GM18873 (cell line): ENCODE measurements around the gene NEUROD6.

Experiments
- ATAC-seq: cut with Tn5 transposase; IDR thresholded peaks from one replicate; pipeline ENCODE4 v1.9.1; 2021; ENCODE audit warnings: mild to moderate bottlenecking, moderate library complexity, moderate number of reproducible peaks; ENCODE audit not compliant: unreplicated experiment, low FRiP score

Gene NEUROD6

GRCh38 chr7:31340603-31341002 lies at the start of gene NEUROD6:
Gene NEUROD6 (minus strand): TSS chr7:31340726. CDS start chr7:31339268, 1,458 bp downstream.
- ATAC-seq = no peak

DNA sequence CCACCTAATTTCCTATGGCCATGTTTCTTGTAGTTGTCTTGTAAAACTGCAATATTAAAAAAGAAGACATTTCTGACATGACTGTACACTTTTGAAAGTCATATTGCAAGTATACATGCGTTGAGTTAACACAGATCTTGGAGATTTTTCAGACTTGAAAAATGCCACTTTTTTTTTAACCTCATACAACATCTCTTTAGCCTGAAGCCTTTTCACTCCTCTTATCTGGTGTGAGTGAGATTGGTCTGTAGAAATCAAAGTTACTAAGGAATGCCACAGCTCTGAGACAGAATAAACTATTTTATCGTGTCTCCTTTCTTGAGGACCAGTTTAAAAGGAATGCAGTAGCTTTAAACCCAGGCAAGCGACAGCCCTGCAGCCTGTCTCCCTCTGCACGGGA lies 43.9 kb upstream of the NEUROD6 start:
- no peak for ATAC-seq

GRCh38 chr7:31382722-31383121 lies 42.2 kb upstream of the NEUROD6 start:
- no peak for ATAC-seq

DNA sequence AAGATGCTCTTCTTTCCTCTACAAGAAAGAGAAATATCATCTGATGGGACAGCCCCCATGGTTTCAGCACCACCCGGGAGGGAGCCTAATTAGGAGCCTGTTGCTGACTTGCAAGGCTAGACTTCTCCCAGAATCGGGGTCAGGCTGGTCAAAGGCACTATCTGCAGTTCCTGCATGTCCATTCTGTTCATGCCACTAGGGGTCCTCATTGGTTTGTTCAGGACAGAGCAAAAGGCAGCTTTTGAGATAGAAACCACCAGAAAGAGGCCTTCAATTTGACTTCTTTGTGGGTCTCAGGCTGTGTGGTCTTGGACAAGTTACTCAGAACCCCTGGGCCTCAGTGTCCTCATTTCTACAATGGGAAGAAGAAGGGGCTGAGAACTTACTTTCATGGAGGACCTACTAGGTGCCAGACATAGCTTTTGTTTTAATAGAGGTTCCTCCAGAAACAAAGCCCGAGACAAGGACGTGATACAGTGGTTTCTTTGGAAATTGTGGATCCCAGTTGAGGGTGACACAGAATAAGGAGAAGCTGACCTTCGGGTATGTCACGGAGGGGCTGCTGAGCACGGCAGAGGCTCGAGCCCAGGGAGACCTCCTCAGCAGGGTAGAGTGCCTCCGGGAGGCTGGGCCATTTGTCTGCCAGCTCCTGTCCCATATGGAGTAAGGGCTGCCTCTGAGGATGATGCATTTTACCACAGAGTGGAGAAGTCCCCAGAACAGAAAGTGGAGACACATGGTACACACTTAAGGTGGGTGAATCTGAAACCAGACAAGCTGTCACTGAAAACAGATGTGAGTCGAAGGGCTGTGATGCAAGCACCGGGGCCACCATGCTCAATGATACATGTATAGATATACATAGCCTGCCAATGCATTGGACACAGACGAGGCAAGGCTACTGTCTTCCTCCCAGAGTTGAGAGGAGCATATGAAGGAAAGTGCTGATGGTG lies 33.1 kb upstream of the NEUROD6 start:
- ATAC-seq = no peak

- ATAC-seq = no peak
Measured at GRCh38 chr7:31372231-31372959, 31.9 kb upstream of the NEUROD6 start.

DNA sequence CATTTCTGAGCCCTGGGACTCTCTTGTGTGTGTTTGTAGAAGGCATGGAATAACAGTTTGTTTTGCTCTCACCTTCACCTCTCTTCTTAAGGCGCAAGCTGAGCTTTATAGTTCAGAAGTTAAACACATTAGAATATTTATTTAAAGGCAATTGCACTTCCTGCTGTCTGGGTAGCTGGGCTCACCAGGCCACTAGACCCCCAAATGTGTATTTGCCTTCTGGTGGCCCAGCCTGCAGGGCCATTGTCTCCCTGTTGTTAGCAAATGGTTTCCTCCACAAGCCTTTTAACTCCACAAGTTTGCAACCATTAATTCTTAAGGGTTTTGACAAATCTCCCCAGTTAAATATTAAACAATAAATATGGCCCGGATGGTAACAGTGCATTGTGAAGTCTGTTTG lies 31.1 kb upstream of the NEUROD6 start:
- ATAC-seq = no peak

DNA sequence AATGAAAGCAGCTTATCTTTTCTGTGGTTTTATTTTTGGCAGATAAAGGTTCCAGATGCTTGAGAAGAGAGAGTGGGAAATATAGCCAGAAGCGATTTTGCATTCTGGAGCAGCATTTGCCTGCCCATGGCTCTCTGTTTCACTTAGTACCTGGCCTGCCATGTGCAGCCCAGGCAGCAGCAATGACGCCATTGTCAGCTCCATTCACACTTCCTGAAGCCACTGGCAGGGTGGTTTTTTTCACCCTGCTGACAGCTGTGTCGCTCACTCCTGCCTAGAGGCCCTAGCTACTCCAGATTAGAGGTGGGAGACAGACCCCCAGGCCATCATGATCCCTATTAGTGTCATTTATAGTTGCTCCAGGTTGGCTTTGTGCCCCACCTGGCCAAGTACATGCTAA lies 30.1 kb upstream of the NEUROD6 start:
- ATAC-seq = no peak

DNA sequence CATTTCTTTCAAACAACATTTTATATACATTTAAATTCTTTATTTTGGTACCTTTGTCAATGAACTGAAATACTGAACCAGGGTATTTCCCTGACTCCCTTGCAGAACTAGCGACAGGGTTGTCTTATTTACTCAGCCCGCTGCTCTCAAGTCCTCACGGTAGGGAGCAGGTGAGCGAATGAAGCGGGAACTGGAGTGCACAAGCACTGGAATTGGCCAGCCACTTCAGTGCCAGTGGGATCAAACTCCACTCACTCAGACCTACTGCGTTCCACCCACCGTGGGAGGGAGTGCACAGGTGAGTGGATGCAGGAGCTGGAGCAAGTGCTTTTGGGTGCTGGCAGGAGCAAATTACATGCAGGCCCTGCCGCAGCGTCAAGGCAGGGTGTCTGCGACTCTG lies 28.1 kb upstream of the NEUROD6 start:
- no peak for ATAC-seq

GRCh38 chr7:31363496-31363895 lies 23.0 kb upstream of the NEUROD6 start:
- ATAC-seq = no peak

GRCh38 chr7:31363051-31363450 lies 22.5 kb upstream of the NEUROD6 start:
- no peak for ATAC-seq

GRCh38 chr7:31362401-31362800 lies 21.9 kb upstream of the NEUROD6 start:
- ATAC-seq = no peak

DNA sequence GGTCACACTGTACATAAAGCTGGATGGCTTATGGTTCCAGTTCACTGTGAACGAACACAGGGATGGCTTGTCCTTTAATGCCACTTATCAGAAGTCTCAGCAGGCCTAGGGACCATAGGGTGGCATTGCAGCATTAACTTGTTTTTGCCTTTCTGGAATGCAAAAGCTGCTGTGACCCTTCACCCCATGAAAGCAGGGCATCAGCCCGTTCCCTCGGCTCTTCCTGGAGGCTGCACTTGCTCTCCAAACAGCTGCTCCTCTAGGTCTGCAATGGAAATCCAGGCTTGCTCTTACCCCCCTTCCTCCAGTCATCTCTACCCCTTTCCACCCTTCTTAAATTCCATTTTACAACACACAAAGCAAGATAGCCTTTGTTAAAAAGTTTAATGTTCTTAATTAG lies 17.9 kb upstream of the NEUROD6 start:
- no peak for ATAC-seq

DNA sequence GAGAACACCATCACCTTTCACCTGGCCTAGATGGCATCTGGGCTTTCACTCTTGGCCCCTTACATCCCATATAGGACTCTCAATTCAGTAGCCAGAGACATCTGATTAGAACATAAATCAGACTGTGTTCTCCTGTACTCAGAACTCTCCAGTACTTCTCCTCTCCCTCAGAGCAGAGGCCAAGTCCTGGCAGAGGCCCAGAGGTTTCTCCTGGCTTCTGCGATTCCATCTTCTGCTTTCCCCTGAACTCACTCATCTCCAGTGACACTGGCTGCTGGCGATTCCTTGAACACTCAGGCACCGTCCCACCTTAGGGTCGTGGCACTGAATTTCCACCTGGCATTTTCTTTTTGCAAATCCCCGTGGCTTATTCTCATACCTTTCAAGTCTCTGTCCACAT lies 4.9 kb upstream of the NEUROD6 start:
- ATAC-seq = no peak

DNA sequence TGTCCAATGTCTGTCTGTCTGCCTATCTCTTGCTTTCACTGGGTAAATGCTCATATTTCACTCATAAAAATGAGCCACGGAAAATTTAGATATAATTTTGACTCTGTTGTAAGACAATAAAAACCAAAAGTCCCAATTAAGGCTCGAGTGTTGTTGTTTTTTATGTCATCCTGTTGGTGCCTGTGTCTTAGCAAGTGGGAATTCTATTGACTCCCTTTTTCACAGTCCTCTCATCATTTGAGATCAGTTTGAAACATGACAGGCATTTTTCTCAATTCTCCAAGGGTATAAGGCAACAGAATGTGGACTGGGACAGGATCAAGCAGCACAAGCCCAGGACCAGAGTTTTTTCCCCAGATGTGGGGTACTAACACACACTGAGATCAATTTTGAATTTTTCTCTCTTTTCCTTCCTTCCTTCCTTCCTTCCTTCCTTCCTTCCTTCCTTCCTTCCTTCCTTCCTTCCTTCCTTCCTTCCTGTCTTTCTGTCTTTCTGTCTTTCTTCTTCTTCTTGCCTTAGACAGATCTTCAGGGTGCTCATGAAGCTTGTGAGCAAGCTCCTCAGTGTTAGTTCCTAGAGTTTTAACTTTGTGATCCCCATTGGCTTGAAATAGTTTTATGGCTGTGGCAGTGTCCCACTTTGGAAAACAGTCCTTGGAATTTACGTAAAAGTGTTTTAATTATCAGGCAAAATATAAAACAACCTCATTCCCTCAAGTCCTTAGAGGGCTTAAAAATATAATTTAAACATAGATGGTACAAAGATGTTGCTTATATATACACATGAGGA lies 3.2 kb upstream of the NEUROD6 start:
- no peak for ATAC-seq

DNA sequence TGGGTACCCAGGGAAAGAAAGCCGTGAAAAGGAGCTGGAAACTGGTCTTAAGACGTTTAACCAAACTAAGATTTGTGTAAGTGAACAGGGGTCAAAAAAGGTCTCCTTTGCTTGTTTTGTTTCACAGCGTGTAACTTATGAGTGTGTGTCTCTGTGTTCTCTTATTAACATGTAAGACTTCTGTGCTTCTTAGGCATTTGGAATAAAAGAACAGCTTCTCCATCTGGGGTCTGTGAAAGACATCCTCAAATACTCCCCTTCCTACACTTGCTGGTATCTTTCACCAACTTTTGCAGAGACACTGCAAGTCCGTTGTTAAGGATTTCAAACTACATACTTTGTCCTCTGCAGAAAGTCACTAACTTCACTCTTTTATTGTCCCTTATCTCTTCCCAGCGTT lies 615 bp upstream of the NEUROD6 start:
- ATAC-seq = no peak

DNA sequence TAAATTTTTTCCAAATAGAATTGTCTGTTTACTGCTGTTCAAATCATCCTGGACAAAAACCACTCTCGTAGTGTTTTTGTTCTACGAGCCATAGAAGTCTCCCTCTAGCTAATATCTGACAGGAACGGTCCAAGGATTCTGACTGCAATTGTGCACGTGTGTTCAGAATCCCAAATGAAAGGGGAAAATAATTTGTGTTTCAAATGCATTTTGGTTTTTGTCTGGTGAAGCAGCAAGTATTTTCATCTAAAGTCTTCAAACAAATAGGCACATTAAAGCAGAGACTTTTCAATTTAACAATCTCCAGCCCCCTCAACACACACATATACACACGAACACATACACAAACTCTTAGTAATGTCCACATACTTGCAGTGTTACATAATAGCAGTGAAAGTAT lies 475 bp downstream of the NEUROD6 start:
- ATAC-seq = no peak

DNA sequence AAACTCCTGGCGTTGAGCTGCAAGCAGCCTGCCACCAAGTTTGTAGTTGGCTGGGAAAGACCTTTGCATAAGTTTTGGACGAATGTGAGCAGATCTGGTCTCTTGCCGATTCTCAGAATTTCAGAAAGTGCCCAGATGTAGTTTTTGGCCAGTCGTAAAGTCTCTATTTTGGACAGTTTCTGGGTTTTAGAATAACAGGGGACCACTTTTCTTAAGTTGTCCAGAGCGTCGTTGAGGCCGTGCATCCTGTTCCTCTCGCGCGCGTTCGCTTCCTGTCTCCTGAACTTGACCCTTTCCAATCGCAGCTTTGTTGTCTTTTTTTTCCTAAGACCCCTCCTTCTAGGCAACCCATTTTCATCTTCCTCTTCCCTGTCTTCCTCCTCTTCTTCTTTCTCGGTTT lies 1.8 kb downstream of the NEUROD6 start:
- ATAC-seq = no peak

DNA sequence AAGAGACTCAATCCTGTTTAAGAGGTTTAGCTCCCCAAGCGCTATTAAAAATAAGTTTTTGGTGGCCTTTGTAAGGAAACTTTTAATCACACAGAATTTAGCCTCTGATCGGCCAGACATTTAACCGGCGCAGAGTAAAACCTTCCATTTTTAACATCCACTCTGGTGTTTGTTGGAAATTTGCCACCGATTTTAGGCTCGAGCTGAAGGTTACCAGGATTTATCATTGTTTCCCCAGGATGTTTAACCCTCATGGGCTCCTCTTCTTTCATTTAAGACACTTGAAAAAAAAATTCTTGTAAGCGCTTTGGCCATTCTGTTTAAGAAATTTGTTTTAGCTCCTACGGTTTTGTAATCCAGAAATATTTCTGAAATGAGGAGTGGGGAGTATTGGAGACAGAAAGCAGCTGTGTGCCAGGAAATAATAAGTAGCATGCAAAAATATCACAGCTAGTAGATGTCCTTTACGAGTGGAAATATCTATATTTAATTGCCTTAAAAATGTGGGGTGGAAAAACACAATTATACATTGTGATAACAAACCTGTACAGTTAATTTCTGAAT lies 3.4 kb downstream of the NEUROD6 start:
- ATAC-seq = no peak

DNA sequence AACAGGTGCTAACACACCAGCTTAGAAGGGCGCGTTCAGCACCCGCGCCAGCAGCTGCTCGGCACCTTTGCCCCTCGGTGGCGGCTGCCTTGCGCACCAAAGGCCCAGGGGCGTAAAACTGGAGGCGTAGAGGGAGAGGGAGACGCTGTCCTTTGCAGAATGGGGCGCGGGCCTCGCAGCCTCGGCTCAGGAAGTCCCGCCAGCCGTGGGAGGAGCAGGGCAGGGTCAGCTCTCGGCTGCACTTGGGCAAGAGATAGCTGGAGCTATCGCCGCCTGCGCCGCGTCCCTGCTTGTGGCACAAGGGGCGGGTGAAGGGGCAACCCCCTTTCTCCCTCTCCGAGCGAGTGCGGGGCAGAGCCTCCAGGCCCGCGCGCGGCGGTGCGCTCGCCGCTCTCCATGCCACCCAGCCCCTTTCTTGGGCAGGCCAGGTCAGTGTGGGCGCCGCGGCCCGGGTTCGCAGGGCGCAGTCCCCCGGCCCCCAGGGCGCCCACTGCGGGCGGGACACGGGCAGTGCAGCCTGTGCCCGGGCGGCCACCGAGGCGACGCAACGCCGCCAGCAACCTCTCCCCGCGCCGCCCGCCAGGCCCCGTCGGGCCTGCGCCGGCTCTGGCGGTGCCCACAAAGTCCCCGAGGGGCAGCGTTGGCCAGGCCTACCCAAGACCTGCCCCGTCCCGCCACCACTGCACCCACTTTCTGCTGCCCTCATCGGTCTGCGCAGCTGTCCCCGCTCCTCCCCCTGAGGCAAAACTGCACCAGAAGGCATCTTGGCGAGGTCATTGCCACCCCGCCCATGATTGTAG lies 4.1 kb downstream of the NEUROD6 start:
- no peak for ATAC-seq

- ATAC-seq = no peak
Measured at GRCh38 chr7:31335884-31336201, 4.7 kb downstream of the NEUROD6 start.
